ENCODE data around the gene PCDHB4.
"Not testable (repeated sequence)": the region's sequence is repeated elsewhere in the genome, so short reads cannot be mapped to it uniquely, and the experiment has no call there.

Gene PCDHB4

GRCh38 chr5:141121563-141121962 lies at the start of gene PCDHB4:
Gene PCDHB4, plus strand, starts transcription at chr5:141121818. Its CDS starts 181 bp downstream, at chr5:141121999.
- DNase-seq (ENCODE audit: low read depth in 2 of 2): no peak

GRCh38 chr5:141077826-141078225 lies 43.8 kb upstream of the PCDHB4 start:
- DNase-seq (ENCODE audit: low read depth in 2 of 2): no peak

GRCh38 chr5:141082228-141082627 lies 39.4 kb upstream of the PCDHB4 start:
- DNase-seq (ENCODE audit: low read depth in 2 of 2): no peak

- peak in 1 of 2 donors; percentile 13 for DNase-seq (ENCODE audit: low read depth in 2 of 2)
These were observed 37.1 kb upstream of the PCDHB4 start for GRCh38 chr5:141084487-141084989.

- no peak for DNase-seq (ENCODE audit: low read depth in 2 of 2)
These were observed 26.9 kb upstream of the PCDHB4 start, which contains the start of gene PCDHB2 for GRCh38 chr5:141094481-141095262. Gene PCDHB2, plus strand, starts transcription at chr5:141094615. Its CDS starts 176 bp downstream, at chr5:141094791.

GRCh38 chr5:141095263-141095641 lies 26.4 kb upstream of the PCDHB4 start:
- no peak for DNase-seq (ENCODE audit: low read depth in 2 of 2)

- not testable (repeated sequence) for DNase-seq (ENCODE audit: low read depth in 2 of 2)
These were observed 25.4 kb upstream of the PCDHB4 start for GRCh38 chr5:141096181-141096580.

GRCh38 chr5:141096586-141096985 lies 25.0 kb upstream of the PCDHB4 start:
- DNase-seq (ENCODE audit: low read depth in 2 of 2): not testable (repeated sequence)

GRCh38 chr5:141100243-141100805 lies 21.3 kb upstream of the PCDHB4 start, which contains the start of gene PCDHB3:
Gene PCDHB3, plus strand, starts transcription at chr5:141100473. Its CDS starts 177 bp downstream, at chr5:141100650.
- DNase-seq (ENCODE audit: low read depth in 2 of 2): peak; percentile 27 to 36

- DNase-seq (ENCODE audit: low read depth in 2 of 2): no peak
These were observed 20.6 kb upstream of the PCDHB4 start for GRCh38 chr5:141101059-141101458.

- DNase-seq (ENCODE audit: low read depth in 2 of 2): not testable (repeated sequence)
These were observed 19.5 kb upstream of the PCDHB4 start for GRCh38 chr5:141102070-141102469.

- not testable (repeated sequence) for DNase-seq (ENCODE audit: low read depth in 2 of 2)
These were observed 19.1 kb upstream of the PCDHB4 start for GRCh38 chr5:141102471-141102870.

- no peak for DNase-seq (ENCODE audit: low read depth in 2 of 2)
These were observed 16.3 kb upstream of the PCDHB4 start for GRCh38 chr5:141105350-141105749.

GRCh38 chr5:141119250-141119649 lies 2.4 kb upstream of the PCDHB4 start:
- DNase-seq (ENCODE audit: low read depth in 2 of 2): no peak

GRCh38 chr5:141121985-141122384 lies 367 bp downstream of the PCDHB4 start:
- DNase-seq (ENCODE audit: low read depth in 2 of 2): no peak

GRCh38 chr5:141123396-141124135 lies 1.9 kb downstream of the PCDHB4 start:
- not testable (repeated sequence) for DNase-seq (ENCODE audit: low read depth in 2 of 2)

- DNase-seq (ENCODE audit: low read depth in 2 of 2): no peak
These were observed 5.7 kb downstream of the PCDHB4 start for GRCh38 chr5:141127305-141127704.

GRCh38 chr5:141135030-141135717 lies 13.6 kb downstream of the PCDHB4 start, which contains the start of gene PCDHB5:
Gene PCDHB5, plus strand, starts transcription at chr5:141135206. Its CDS starts 229 bp downstream, at chr5:141135435.
- DNase-seq (ENCODE audit: low read depth in 2 of 2): no peak

- no peak for DNase-seq (ENCODE audit: low read depth in 2 of 2)
These were observed 14.2 kb downstream of the PCDHB4 start for GRCh38 chr5:141135718-141136266.

- not testable (repeated sequence) for DNase-seq (ENCODE audit: low read depth in 2 of 2)
These were observed 15.7 kb downstream of the PCDHB4 start for GRCh38 chr5:141137346-141137745.

- DNase-seq (ENCODE audit: low read depth in 2 of 2): no peak
These were observed 28.2 kb downstream of the PCDHB4 start, which contains the start of gene PCDHB6 for GRCh38 chr5:141149812-141150211. Gene PCDHB6, plus strand, starts transcription at chr5:141150057. Its CDS starts 201 bp downstream, at chr5:141150258.
